Peyer's patch (tissue), 4 donors: ENCODE measurements around the gene HORMAD1. TPM values are rescaled to one million over a fixed set of nuclear protein-coding genes. Genes with fewer than 3 reads are reported as not detected.

ENCODE experiments used
- DNase-seq, 3 donors: peaks; one replicate each; pipeline ENCODE4 v3.0.0-alpha.2; 2017 to 2019
- H3K27ac ChIP-seq, 4 donors: fragments of 200-600 bp; sonication (generic); one replicate each; pipeline ENCODE4 v1.5.1; 2016 to 2019
- H3K27me3 ChIP-seq, 2 donors: fragments of 200-600 bp; sonication (generic); one replicate each; pipeline ENCODE4 v1.5.1; 2019
- H3K36me3 ChIP-seq, 3 donors: fragments of 200-600 bp; sonication (generic); one replicate each; pipeline ENCODE4 v1.5.1; 2016 to 2019
- H3K4me1 ChIP-seq, 4 donors: fragments of 200-600 bp; sonication (generic); one replicate each; pipeline ENCODE4 v1.5.1; 2016 to 2019
- H3K4me3 ChIP-seq, 4 donors: fragments of 200-600 bp; sonication (generic); 1 replicate in 3 of 4; 2 replicates in 1 of 4; pipeline ENCODE4 v1.5.1; 2016 to 2019; ENCODE audit warnings: mild to moderate bottlenecking in 1 of 4
- H3K9me3 ChIP-seq, 4 donors: fragments of 200-600 bp; sonication (generic); one replicate each; pipeline ENCODE4 v1.5.1; 2016 to 2019; ENCODE audit warnings: mild to moderate bottlenecking in 1 of 4
- CTCF ChIP-seq, 6 experiments: fragments of 450-650 bp in 4 of 6; fragments of 200-600 bp in 2 of 6; sonication (generic) in 1 of 6; IDR thresholded peaks; one replicate each; pipeline ENCODE4 v1.5.1; 2017 to 2019; ENCODE audit warnings: antibody characterized with exemption in 6 of 6, mild to moderate bottlenecking in 3 of 6, moderate library complexity in 1 of 6
- POLR2A ChIP-seq, 2 donors: fragments of 450-650 bp; IDR thresholded peaks; one replicate each; pipeline ENCODE4 v1.5.1; 2017; ENCODE audit warnings: antibody characterized with exemption in 2 of 2, mild to moderate bottlenecking in 2 of 2, moderate library complexity in 2 of 2
- total RNA-seq, 4 donors: library from RNA; depleted of rRNA; stranded (reverse); fragments of >200 nt; gene quantifications; one replicate each; pipeline ENCODE4 v1.1.0, GENCODE V29; 2016

The HORMAD1 gene
- total RNA-seq, 4 donors from 2014 or later: 1.6 to 4.1 TPM; not detected in 2

- Histone ChIP-seq H3K4me3 (no peak overlapping the region), H3K36me3 (peaks cover 0 to 3% (median 0%) of the 10 kb centered on the region in 3 donors), H3K9me3 (no peaks in the 10 kb centered on the region), H3K4me1 (peaks cover 0 to 13% (median 2%) of the 10 kb centered on the region in 4 donors), H3K27ac (no peak overlapping the region), H3K27me3 (no peaks in the 10 kb centered on the region)
- no peak for TF ChIP-seq POLR2A (IDR thresholded peaks at IDR 0.05)
- TF ChIP-seq CTCF (IDR thresholded peaks at IDR 0.05): no peak
- no peak for DNase-seq
Measured at GRCh38 chr1:150762552-150762951, 41.9 kb upstream of the HORMAD1 start.

GRCh38 chr1:150761801-150762200 lies 41.1 kb upstream of the HORMAD1 start:
- no peaks in the 10 kb centered on the region for H3K9me3 ChIP-seq
- peaks cover 0 to 13% (median 2%) of the 10 kb centered on the region in 4 donors for H3K4me1 ChIP-seq
- H3K36me3 ChIP-seq: peaks cover 0 to 10% (median 0%) of the 10 kb centered on the region in 3 donors
- TF ChIP-seq CTCF (IDR thresholded peaks at IDR 0.05) (no peak), POLR2A (IDR thresholded peaks at IDR 0.05) (no peak)
- no peak overlapping the region for H3K4me3 ChIP-seq
- no peak overlapping the region for H3K27ac ChIP-seq
- no peak for DNase-seq
- no peaks in the 10 kb centered on the region for H3K27me3 ChIP-seq

GRCh38 chr1:150760013-150760412 lies 39.3 kb upstream of the HORMAD1 start:
- peaks cover 0 to 20% (median 0%) of the 10 kb centered on the region in 3 donors for H3K36me3 ChIP-seq
- TF ChIP-seq CTCF (IDR thresholded peaks at IDR 0.05) (no peak), POLR2A (IDR thresholded peaks at IDR 0.05) (no peak)
- DNase-seq: no peak

GRCh38 chr1:150753416-150753815 lies 32.7 kb upstream of the HORMAD1 start:
- Histone ChIP-seq H3K4me1 (no peaks in the 10 kb centered on the region), H3K4me3 (no peak overlapping the region), H3K36me3 (peaks cover 0 to 70% (median 0%) of the 10 kb centered on the region in 3 donors), H3K9me3 (no peaks in the 10 kb centered on the region), H3K27ac (no peak overlapping the region), H3K27me3 (no peaks in the 10 kb centered on the region)
- no peak for DNase-seq
- no peak for TF ChIP-seq POLR2A (IDR thresholded peaks at IDR 0.05)
- TF ChIP-seq CTCF (IDR thresholded peaks at IDR 0.05): no peak

More at GRCh38 chr1:150760013-150760412, 39.3 kb upstream of the HORMAD1 start:
- Histone ChIP-seq H3K27ac (no peak overlapping the region), H3K27me3 (no peaks in the 10 kb centered on the region), H3K9me3 (no peaks in the 10 kb centered on the region), H3K4me3 (no peak overlapping the region), H3K4me1 (peaks cover 0 to 13% (median 2%) of the 10 kb centered on the region in 4 donors)

- Histone ChIP-seq H3K9me3 (no peaks in the 10 kb centered on the region), H3K27me3 (no peaks in the 10 kb centered on the region), H3K4me1 (no peaks in the 10 kb centered on the region), H3K27ac (no peak overlapping the region), H3K4me3 (no peak overlapping the region), H3K36me3 (peaks cover 0 to 66% (median 0%) of the 10 kb centered on the region in 3 donors)
- TF ChIP-seq POLR2A (IDR thresholded peaks at IDR 0.05) (no peak), CTCF (IDR thresholded peaks at IDR 0.05) (no peak)
- no peak for DNase-seq
Measured at GRCh38 chr1:150751443-150751842, 30.7 kb upstream of the HORMAD1 start.
